ENCODE results near the gene PTPN6. TPM values are rescaled to one million over a fixed set of nuclear protein-coding genes. Genes with fewer than 3 reads are reported as not detected.
A peak's percentile ranks its signal among the peaks of the same experiment; 100 is the strongest.

The PTPN6 gene
- total and polyA plus RNA-seq, 2 of the 13 experiments (the other 11 are each of a cell fraction or from before 2014, with no cell fraction given): 10.5 to 10.6 TPM

- TF ChIP-seq, protein P1, sequence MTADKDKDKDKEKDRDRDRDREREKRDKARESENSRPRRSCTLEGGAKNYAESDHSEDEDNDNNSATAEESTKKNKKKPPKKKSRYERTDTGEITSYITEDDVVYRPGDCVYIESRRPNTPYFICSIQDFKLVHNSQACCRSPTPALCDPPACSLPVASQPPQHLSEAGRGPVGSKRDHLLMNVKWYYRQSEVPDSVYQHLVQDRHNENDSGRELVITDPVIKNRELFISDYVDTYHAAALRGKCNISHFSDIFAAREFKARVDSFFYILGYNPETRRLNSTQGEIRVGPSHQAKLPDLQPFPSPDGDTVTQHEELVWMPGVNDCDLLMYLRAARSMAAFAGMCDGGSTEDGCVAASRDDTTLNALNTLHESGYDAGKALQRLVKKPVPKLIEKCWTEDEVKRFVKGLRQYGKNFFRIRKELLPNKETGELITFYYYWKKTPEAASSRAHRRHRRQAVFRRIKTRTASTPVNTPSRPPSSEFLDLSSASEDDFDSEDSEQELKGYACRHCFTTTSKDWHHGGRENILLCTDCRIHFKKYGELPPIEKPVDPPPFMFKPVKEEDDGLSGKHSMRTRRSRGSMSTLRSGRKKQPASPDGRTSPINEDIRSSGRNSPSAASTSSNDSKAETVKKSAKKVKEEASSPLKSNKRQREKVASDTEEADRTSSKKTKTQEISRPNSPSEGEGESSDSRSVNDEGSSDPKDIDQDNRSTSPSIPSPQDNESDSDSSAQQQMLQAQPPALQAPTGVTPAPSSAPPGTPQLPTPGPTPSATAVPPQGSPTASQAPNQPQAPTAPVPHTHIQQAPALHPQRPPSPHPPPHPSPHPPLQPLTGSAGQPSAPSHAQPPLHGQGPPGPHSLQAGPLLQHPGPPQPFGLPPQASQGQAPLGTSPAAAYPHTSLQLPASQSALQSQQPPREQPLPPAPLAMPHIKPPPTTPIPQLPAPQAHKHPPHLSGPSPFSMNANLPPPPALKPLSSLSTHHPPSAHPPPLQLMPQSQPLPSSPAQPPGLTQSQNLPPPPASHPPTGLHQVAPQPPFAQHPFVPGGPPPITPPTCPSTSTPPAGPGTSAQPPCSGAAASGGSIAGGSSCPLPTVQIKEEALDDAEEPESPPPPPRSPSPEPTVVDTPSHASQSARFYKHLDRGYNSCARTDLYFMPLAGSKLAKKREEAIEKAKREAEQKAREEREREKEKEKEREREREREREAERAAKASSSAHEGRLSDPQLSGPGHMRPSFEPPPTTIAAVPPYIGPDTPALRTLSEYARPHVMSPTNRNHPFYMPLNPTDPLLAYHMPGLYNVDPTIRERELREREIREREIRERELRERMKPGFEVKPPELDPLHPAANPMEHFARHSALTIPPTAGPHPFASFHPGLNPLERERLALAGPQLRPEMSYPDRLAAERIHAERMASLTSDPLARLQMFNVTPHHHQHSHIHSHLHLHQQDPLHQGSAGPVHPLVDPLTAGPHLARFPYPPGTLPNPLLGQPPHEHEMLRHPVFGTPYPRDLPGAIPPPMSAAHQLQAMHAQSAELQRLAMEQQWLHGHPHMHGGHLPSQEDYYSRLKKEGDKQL (CRISPR knock-in tag; IDR thresholded peaks at IDR 0.05; ENCODE audit: low read depth): no peak
- no peak for TF ChIP-seq LCORL (IDR thresholded peaks at IDR 0.05)
- TF ChIP-seq LCORL (CRISPR knock-in tag; IDR thresholded peaks at IDR 0.05): peak; percentile 74
- peak; percentile 47; the same call in 1 of the 2 replicates for TF ChIP-seq KMT2B (CRISPR knock-in tag; IDR thresholded peaks at IDR 0.05)
- TF ChIP-seq PRDM4 (CRISPR knock-in tag; IDR thresholded peaks at IDR 0.05; ENCODE audit: borderline replicate concordance): no peak
- TF ChIP-seq, protein P2, sequence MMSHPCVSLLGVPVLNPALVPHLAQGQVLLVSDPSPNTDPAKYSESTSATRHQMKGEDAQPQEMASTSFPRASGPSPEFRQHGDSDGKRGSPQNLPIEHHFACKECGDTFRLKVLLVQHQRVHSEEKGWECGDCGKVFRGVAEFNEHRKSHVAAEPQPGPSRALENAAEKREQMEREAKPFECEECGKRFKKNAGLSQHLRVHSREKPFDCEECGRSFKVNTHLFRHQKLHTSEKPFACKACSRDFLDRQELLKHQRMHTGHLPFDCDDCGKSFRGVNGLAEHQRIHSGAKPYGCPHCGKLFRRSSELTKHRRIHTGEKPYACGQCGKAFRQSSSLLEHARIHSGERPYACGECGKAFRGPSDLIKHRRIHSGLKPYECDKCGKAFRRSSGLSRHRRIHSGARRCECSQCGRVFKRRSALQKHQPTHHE (CRISPR knock-in tag; IDR thresholded peaks at IDR 0.05; ENCODE audit: borderline replicate concordance): no peak
- 0 out of 2 replicates have a peak, but pooled peaks have one; percentile 14 for TF ChIP-seq NCOA1 (CRISPR knock-in tag; IDR thresholded peaks at IDR 0.05)
- TF ChIP-seq ZFP37 (CRISPR knock-in tag; IDR thresholded peaks at IDR 0.05; ENCODE audit: borderline replicate concordance): peak; percentile 67; the same call in 1 of the 2 replicates
- TF ChIP-seq SP5 (CRISPR knock-in tag; IDR thresholded peaks at IDR 0.05; ENCODE audit: borderline replicate concordance, low read depth): 0 out of 2 replicates have a peak, but pooled peaks have one; percentile 77
- TF ChIP-seq PPARG (CRISPR knock-in tag; conservative IDR thresholded peaks at IDR 0.05): peak; percentile 48
- TF ChIP-seq PHF8 (CRISPR knock-in tag; IDR thresholded peaks at IDR 0.05): peak; percentile 48
- TF ChIP-seq, protein P3, sequence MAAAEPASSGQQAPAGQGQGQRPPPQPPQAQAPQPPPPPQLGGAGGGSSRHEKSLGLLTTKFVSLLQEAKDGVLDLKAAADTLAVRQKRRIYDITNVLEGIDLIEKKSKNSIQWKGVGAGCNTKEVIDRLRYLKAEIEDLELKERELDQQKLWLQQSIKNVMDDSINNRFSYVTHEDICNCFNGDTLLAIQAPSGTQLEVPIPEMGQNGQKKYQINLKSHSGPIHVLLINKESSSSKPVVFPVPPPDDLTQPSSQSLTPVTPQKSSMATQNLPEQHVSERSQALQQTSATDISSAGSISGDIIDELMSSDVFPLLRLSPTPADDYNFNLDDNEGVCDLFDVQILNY (CRISPR knock-in tag; conservative IDR thresholded peaks at IDR 0.05): 0 out of 2 replicates have a peak, but pooled peaks have one; percentile 30
- TF ChIP-seq BORCS8-MEF2B (CRISPR knock-in tag; IDR thresholded peaks at IDR 0.05): no peak
- no peak for TF ChIP-seq FOXJ3 (CRISPR knock-in tag; IDR thresholded peaks at IDR 0.05; ENCODE audit: borderline replicate concordance)
- TF ChIP-seq RXRB (CRISPR knock-in tag; IDR thresholded peaks at IDR 0.05; ENCODE audit: borderline replicate concordance): peak; percentile 49
- peak; percentile 47; the same call in 1 of the 2 replicates for TF ChIP-seq HOMEZ (CRISPR knock-in tag; IDR thresholded peaks at IDR 0.05; ENCODE audit: low read depth)
- no peak for TF ChIP-seq NFE2L2 (IDR thresholded peaks at IDR 0.05; ENCODE audit: low read length)
These were observed 4.9 kb upstream of the PTPN6 start (continued) for GRCh38 chr12:6946033-6946919.
